Activated CD4-positive, alpha-beta memory T cell treated with anti-CD3 and anti-CD28 coated beads for 36 hours (primary cell): ENCODE results near the gene MRPL37. TPM values are rescaled to one million over a fixed set of nuclear protein-coding genes. Genes with fewer than 3 reads are reported as not detected.
"Not testable (repeated sequence)": the region's sequence is repeated elsewhere in the genome, so short reads cannot be mapped to it uniquely, and the experiment has no call there.

Experiments
- CTCF ChIA-PET: fragments of 350-600 bp; sonication (Branson Sonifier 250); formaldehyde crosslinking; loops from one replicate; lab custom pipeline; 2021; ENCODE audit warnings: antibody characterized with exemption, inconsistent platforms; lab: Charles Lee
- POLR2A ChIA-PET: fragments of 350-600 bp; sonication (Branson Sonifier 250); formaldehyde crosslinking; loops from one replicate; lab custom pipeline; 2021; ENCODE audit warnings: antibody characterized with exemption; lab: Charles Lee
- DNase-seq: peaks from one replicate; pipeline ENCODE4 v3.0.0-alpha.2; 2020
- H3K27ac Mint-ChIP-seq: one replicate; pipeline ENCODE4 v1.8.0; 2021; ENCODE audit warnings: mixed read lengths
- H3K27me3 Mint-ChIP-seq: one replicate; pipeline ENCODE4 v1.8.0; 2021; ENCODE audit warnings: mixed read lengths
- H3K36me3 Mint-ChIP-seq: one replicate; pipeline ENCODE4 v1.8.0; 2021; ENCODE audit warnings: mixed read lengths
- H3K4me1 Mint-ChIP-seq: one replicate; pipeline ENCODE4 v1.8.0; 2021; ENCODE audit warnings: low read depth, mixed read lengths
- H3K4me3 Mint-ChIP-seq: one replicate; pipeline ENCODE4 v1.8.0; 2021; ENCODE audit warnings: mild to moderate bottlenecking, mixed read lengths
- H3K9me3 Mint-ChIP-seq: one replicate; pipeline ENCODE4 v1.8.0; 2021; ENCODE audit warnings: mixed read lengths
- intact Hi-C: fragments of 100-400 bp; cut with micrococcal nuclease; formaldehyde crosslinking; loops from one replicate; pipeline ENCODE4 v1.15.1; 2023
- total RNA-seq, 2 experiments: library from RNA; stranded (reverse); gene quantifications; one replicate each; pipeline ENCODE4 v1.2.3, GENCODE V29; 2021

The MRPL37 gene
- total RNA-seq, 2 experiments from 2014 or later: 157 to 166 TPM

DNA sequence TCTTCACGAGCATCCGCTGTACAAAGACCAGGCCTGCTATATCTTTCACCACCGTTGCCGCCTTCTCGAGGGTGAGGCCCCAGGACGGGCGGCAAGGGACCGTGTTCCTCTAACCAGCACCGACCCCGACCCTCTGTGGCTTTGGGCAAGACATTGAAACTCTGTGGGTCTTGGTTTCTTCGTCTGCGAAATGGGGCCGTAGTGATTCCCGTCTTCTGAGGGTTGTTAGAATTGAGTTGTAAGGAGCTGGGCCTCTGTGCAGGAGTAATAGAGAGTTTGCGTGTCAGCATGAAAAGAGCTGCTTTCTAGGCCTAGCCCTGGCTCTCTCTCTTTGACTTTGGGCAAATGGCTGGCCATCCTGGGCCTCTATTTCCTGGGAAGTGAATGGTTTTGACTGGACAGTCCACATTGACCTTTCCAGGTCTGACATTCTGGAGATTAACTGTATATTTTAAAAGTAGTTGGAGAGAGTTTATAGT lies 591 bp downstream of the MRPL37 start:
- ChIA-PET POLR2A (interaction anchor here (0.6 to 1.2 kb wide), 5 partner anchors 26 to 516 kb away, joined by 3 to 4 read pairs (median 3); no protein-coding TSS in a partner anchor), CTCF (interaction anchor here (0.8 to 3.6 kb wide), 4 partner anchors 11 to 592 kb away, joined by 3 to 16 read pairs (median 10); no protein-coding TSS in a partner anchor)
- peak overlapping the region; percentile 90 for H3K4me3 Mint-ChIP-seq
- H3K4me1 Mint-ChIP-seq: peaks cover 29% of the 10 kb centered on the region
- H3K36me3 Mint-ChIP-seq: peaks cover 13% of the 10 kb centered on the region
- no peak for DNase-seq
- H3K9me3 Mint-ChIP-seq: no peaks in the 10 kb centered on the region
- H3K27me3 Mint-ChIP-seq: no peaks in the 10 kb centered on the region
- H3K27ac Mint-ChIP-seq: peak overlapping the region; percentile 75
- intact Hi-C loops: loop anchor here (1.0 to 2.0 kb wide), 5 partner anchors 30 to 288 kb away; partner anchors contain the start of genes SSBP3, TCEANC2 and TMEM59

DNA sequence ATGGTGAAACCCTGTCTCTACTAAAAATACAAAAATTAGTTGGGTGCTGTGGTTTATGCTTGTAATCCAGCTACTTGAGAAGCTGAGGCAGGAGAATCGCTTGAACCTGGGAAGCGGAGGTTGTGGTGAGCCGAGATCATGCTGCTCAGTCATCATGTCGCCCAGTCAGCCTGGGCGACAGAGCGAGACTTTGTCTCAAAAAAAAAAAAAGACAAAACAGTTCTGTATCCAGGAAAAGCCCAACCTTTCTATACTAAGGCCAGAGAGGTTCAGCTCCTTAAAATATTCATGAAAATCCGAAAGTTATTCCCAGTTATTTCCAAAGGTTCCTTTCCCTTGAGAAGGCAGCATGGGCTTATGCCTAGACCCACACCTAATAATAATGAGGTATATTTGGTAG lies 4.2 kb downstream of the MRPL37 start:
- Mint-ChIP-seq H3K27me3 (no peaks in the 10 kb centered on the region), H3K4me3 (no peak overlapping the region), H3K27ac (no peak overlapping the region), H3K4me1 (peaks cover 25% of the 10 kb centered on the region), H3K9me3 (no peaks in the 10 kb centered on the region), H3K36me3 (peaks cover 34% of the 10 kb centered on the region)
- DNase-seq: no peak
- intact Hi-C loops: no loop called here
- CTCF ChIA-PET: no interaction called here
- POLR2A ChIA-PET: no interaction called here

DNA sequence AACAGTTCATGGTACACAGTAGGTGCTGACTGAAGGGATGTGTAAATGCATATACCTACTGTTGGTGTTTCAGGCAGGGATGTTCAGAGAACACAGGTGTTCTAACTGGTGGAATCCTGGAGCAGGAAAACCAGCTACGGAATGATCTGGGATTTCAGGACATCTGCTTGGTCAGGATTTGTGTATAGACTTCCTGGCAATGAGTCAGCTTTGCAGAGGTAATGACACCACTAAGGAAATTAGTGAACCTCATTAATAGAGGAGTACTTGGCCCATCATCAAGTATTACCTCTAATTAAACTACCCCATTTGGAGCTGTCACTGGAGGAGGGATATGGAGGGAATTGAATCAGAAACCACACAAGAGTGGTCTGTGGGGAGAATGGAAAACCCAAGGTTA lies 7.3 kb downstream of the MRPL37 start:
- no peak overlapping the region for H3K4me3 Mint-ChIP-seq
- H3K27me3 Mint-ChIP-seq: no peaks in the 10 kb centered on the region
- H3K36me3 Mint-ChIP-seq: peaks cover 53% of the 10 kb centered on the region
- no peaks in the 10 kb centered on the region for H3K9me3 Mint-ChIP-seq
- ChIA-PET POLR2A (no interaction called here), CTCF (no interaction called here)
- H3K27ac Mint-ChIP-seq: no peak overlapping the region
- peaks cover 5% of the 10 kb centered on the region for H3K4me1 Mint-ChIP-seq
- intact Hi-C loops: no loop called here
- no peak for DNase-seq

DNA sequence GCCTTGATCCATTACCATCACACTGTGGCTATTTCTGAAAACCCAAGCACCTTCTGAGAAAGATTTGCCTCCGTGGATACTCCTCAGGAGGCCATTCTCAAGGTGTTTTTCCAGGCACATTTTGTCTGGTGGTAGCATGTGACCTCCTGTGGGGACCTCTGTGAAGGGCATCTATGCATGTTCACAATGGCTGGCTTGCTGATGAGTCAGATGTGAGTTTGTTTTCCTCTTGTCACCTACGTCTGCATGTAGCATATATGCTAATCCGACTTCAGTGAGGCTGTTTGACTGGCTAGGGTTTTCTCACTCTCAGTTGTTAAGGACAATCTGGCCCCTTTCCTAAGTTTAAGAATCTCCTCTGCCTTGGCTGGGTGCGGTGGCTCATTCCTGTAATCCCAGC lies 7.9 kb downstream of the MRPL37 start:
- H3K36me3 Mint-ChIP-seq: peaks cover 55% of the 10 kb centered on the region
- DNase-seq, intact Hi-C loops, H3K27me3 Mint-ChIP-seq, POLR2A ChIA-PET, CTCF ChIA-PET, H3K9me3 Mint-ChIP-seq, H3K4me3 Mint-ChIP-seq, H3K27ac Mint-ChIP-seq, H3K4me1 Mint-ChIP-seq: not testable (repeated sequence)

DNA sequence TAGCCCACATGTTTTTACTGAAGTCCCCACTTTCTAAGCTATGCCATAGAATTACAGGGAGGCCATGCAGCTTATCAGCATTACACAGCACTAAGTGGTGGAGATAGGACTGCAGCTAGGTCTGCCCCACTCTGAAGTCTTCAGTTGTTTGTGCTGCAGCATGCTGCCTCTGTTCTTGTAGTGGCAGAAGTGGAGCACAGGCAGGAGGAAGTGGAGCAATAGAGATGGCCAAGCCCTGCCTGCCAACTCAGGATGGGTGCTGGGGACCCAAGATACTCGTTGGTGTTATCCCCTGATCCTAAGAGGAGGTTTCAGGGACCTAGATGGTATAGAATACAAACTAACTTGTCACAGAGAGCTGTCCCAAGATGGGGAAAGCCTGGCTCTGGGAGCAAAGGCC lies 12.9 kb downstream of the MRPL37 start:
- Mint-ChIP-seq H3K9me3 (no peaks in the 10 kb centered on the region), H3K27me3 (no peaks in the 10 kb centered on the region), H3K4me1 (peaks cover 2% of the 10 kb centered on the region), H3K27ac (no peak overlapping the region), H3K36me3 (peaks cover 64% of the 10 kb centered on the region), H3K4me3 (no peak overlapping the region)
- ChIA-PET POLR2A (interaction anchor here (0.9 kb wide), 1 partner anchor 13 kb away, joined by 4 read pairs; the partner anchor contains the start of genes CYB5RL and MRPL37), CTCF (no interaction called here)
- intact Hi-C loops: no loop called here
- DNase-seq: no peak

DNA sequence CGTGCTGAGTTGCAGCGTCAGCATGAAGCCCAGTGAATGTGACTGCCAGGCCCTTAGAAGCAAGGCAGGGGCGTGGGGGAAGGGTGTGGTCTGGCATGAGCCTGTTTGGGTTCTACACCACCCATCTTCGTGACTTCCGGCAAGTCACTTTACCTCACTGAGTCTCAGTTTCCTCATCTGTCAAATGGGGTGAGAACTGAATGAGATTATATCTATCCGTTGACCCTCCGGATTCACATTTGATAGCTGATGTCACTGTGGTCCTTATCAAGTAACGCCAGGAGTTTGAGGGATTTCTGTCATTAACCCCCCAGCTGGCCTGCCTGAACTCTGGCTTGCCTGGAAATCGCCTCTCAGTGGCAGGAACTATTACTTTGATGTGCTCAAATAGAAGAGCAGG lies 15.6 kb downstream of the MRPL37 start:
- Mint-ChIP-seq H3K27me3 (no peaks in the 10 kb centered on the region), H3K27ac (no peak overlapping the region), H3K9me3 (no peaks in the 10 kb centered on the region), H3K4me1 (peaks cover 2% of the 10 kb centered on the region), H3K4me3 (no peak overlapping the region), H3K36me3 (peaks cover 58% of the 10 kb centered on the region)
- no peak for DNase-seq
- intact Hi-C loops: no loop called here
- CTCF ChIA-PET: no interaction called here
- POLR2A ChIA-PET: no interaction called here

DNA sequence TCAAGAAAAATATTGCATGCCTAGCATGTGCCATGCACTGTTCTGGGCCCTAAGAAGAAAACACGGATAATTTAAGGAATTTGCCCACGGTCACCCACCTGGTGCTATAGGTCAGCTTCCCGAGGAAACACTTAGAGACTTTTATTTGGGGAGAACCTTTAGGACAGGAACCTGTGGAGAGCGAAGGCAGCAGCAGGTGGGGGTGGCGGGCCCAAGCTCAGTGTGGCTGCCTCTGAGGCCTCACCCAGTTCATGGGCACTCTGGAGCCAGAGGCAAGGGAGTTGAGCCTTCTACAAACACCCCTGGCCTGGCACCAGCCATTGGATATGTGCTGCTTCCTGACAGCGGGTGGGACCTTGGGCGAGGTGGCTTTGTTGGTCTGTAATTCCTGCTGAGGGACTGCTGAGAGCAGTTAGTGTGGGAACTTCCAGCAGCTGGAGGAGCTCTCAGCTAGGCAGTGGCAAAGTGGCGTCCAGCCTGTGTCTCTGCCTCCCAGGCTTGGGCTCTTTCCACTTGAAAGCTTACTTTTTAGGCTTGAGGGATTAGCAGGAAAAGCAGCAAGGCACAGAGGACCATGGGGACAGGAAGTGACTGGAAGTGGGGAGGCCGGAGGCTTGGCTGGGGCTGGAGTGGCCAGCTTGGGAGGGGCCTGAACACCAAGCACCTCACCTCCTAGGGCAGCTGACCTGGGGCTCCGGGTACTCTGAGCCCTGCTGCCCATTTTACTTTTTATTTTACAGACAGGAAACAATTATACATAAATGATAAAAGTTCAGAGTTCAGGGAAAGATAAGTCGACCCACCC lies 19.1 kb downstream of the MRPL37 start:
- Mint-ChIP-seq H3K27me3 (no peaks in the 10 kb centered on the region), H3K9me3 (no peaks in the 10 kb centered on the region), H3K36me3 (peaks cover 39% of the 10 kb centered on the region), H3K27ac (no peak overlapping the region), H3K4me3 (no peak overlapping the region), H3K4me1 (peaks cover 2% of the 10 kb centered on the region)
- CTCF ChIA-PET: no interaction called here
- POLR2A ChIA-PET: interaction anchor here (2.2 kb wide), 1 partner anchor 11 kb away, joined by 11 read pairs; no protein-coding TSS in a partner anchor
- no peak for DNase-seq
- intact Hi-C loops: no loop called here

DNA sequence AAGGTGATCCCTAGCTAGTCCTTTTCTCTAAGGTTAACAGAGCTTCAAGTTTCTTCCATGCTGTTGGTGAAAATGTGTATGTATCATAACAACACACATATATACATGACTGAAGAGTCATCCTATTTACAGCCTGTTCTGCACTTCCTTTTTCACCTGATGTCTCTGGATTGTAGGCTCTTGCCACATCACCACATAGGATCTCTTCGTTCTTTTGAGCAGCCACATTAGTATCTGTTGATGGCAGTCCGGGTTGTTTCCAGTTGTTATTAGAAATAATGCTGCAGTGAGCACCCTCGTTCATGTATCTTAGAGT lies 19.7 kb downstream of the MRPL37 start:
- DNase-seq: no peak
- POLR2A ChIA-PET: interaction anchor here (2.2 kb wide), 1 partner anchor 10 kb away, joined by 11 read pairs; no protein-coding TSS in a partner anchor
- no peak overlapping the region for H3K4me3 Mint-ChIP-seq
- CTCF ChIA-PET: no interaction called here
- no peaks in the 10 kb centered on the region for H3K27me3 Mint-ChIP-seq
- H3K36me3 Mint-ChIP-seq: peaks cover 41% of the 10 kb centered on the region
- peaks cover 2% of the 10 kb centered on the region for H3K4me1 Mint-ChIP-seq
- no peaks in the 10 kb centered on the region for H3K9me3 Mint-ChIP-seq
- intact Hi-C loops: no loop called here
- H3K27ac Mint-ChIP-seq: no peak overlapping the region

DNA sequence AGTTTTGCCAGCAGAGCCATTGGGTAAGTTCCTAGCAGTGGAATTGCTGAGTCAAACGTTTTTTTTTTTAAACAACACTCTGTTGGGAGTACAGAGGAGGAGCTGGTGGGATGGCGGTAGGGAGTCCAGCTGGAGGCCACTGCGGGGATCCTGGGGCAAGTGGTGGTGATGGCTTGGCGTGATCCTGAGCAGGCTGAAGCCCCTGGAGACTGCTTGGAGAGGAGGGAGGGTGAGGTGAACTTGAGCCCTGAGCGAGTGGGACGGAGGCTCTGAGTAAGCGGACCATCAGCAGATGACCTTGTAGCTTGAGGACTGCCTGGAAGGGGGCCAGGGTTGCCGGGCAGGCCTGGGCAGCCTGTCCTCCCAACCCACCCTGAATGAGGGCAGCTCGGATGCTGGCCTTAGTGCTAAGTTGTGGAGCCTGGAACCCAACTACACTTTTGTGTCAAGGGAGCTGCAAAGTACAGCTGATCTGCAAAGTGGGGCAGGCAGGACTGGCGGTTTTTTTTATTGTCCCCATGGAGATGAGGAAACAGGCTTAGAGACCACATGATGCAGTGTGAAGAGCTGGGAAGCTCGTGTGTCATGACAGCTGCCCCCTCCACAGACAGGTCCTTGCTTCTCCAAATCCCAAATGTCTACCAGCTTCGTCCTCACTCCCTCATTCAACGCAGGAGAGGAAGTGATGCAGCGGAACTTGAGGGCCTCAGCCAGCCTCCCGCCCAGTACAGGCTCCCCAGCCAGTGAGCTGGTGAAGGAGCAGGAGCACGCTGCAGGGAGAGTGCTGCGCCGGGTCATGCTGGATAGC lies 20.2 kb downstream of the MRPL37 start:
- no peak for DNase-seq
- no peaks in the 10 kb centered on the region for H3K9me3 Mint-ChIP-seq
- H3K27me3 Mint-ChIP-seq: no peaks in the 10 kb centered on the region
- intact Hi-C loops: no loop called here
- peaks cover 41% of the 10 kb centered on the region for H3K36me3 Mint-ChIP-seq
- ChIA-PET POLR2A (interaction anchor here (2.2 kb wide), 1 partner anchor 10 kb away, joined by 11 read pairs; no protein-coding TSS in a partner anchor), CTCF (no interaction called here)
- peaks cover 2% of the 10 kb centered on the region for H3K4me1 Mint-ChIP-seq
- no peak overlapping the region for H3K4me3 Mint-ChIP-seq
- peak overlapping the region; percentile 8 for H3K27ac Mint-ChIP-seq

DNA sequence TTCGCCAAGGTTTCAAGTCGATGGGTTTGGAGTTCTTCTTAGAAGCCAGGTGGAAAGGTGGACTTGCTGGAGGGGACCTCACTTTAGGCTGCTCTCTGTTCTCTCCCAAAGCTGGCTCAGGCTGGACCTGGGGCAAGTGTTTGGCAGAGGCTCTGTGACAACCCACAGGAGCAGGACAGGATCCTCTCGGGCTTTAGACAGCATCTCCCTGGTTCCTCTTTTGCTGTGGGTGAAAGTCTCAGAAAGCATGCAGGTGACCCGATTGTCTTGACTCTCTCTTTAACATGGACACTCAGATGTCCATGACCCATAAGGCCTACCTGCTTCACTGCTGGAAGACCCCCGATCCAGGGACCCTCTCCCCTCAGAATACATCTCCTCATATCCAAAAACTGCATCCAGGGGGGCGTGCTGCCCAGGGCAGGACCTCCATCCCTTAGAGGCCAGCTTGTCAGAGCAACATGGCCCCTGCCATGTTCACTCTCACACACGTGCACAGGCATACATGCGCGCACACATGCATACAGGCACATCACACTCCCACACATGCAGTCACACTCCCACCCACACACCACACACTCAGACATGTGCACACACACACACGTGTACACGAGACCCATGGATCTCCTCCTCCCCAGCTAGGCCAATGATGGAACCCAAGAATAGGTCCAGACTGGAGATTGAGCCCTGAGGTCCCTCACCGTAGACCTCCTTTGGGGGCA lies 21.3 kb downstream of the MRPL37 start:
- intact Hi-C loops: no loop called here
- Mint-ChIP-seq H3K27me3 (no peaks in the 10 kb centered on the region), H3K4me3 (no peak overlapping the region), H3K36me3 (peaks cover 37% of the 10 kb centered on the region), H3K9me3 (no peaks in the 10 kb centered on the region), H3K27ac (peak overlapping the region; percentile 10), H3K4me1 (peaks cover 2% of the 10 kb centered on the region)
- no peak for DNase-seq
- POLR2A ChIA-PET: no interaction called here
- CTCF ChIA-PET: interaction anchor here (1.7 kb wide), 1 partner anchor 268 kb away, joined by 5 read pairs; no protein-coding TSS in a partner anchor

DNA sequence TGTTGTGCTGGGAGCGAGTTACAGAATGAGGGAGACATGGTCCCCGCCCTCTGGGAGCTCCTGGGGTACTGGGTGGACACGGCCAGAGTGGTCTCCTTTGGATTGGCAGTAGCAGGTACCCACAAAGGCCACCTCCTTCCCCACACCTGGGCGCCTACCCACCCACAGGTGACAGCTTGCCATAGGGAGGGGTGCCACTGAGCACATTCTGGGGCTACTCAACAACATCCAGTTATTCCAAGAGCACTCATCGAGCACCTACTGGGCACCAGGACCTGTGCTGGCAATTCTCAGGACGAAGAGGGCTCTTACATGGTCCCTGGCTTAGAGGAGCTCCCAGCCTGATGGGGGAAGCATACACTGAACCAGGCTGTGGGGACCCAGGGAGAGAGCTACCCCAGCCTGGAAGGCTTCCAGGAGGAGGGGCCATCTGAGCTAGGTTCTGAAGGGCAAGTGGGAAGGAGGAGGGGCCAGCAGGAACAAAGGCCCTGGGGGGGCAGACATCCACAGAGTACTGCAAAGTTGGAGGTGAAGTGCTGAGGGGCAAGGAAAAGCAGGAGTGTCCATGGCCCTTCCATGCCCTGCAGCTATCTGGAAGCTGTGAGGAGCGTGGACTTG lies 22.0 kb downstream of the MRPL37 start:
- Mint-ChIP-seq H3K9me3 (no peaks in the 10 kb centered on the region), H3K4me1 (peaks cover 2% of the 10 kb centered on the region), H3K27ac (no peak overlapping the region), H3K4me3 (no peak overlapping the region), H3K27me3 (no peaks in the 10 kb centered on the region), H3K36me3 (peaks cover 32% of the 10 kb centered on the region)
- intact Hi-C loops: no loop called here
- ChIA-PET POLR2A (no interaction called here), CTCF (interaction anchor here (1.7 kb wide), 1 partner anchor 268 kb away, joined by 5 read pairs; no protein-coding TSS in a partner anchor)
- no peak for DNase-seq
